GM19467 (cell line): ENCODE measurements around the gene WDR3.
"Not testable (repeated sequence)": the region's sequence is repeated elsewhere in the genome, so short reads cannot be mapped to it uniquely, and the experiment has no call there.

Experiments
- ATAC-seq: cut with Tn5 transposase; IDR thresholded peaks from one replicate; pipeline ENCODE4 v1.9.1; 2021; ENCODE audit warnings: mild to moderate bottlenecking, moderate library complexity; ENCODE audit not compliant: unreplicated experiment

Gene WDR3

GRCh38 chr1:117929343-117930172, at the start of gene WDR3, which contains the start of gene GDAP2:
Gene WDR3, plus strand, starts transcription at chr1:117929739. Its CDS starts 3,581 bp downstream, at chr1:117933320.
Gene GDAP2, minus strand, starts transcription at chr1:117929621. Its CDS starts 9,264 bp downstream, at chr1:117920357.
- peak; percentile 95 for ATAC-seq

GRCh38 chr1:117883616-117884015, 45.9 kb upstream of the WDR3 start:
- ATAC-seq = no peak

GRCh38 chr1:117886101-117886795, 43.3 kb upstream of the WDR3 start:
- ATAC-seq = no peak

- no peak for ATAC-seq
Observed at GRCh38 chr1:117890452-117890851, 39.1 kb upstream of the WDR3 start.

GRCh38 chr1:117892512-117892911, 37.0 kb upstream of the WDR3 start:
- no peak for ATAC-seq

- ATAC-seq = no peak
Observed at GRCh38 chr1:117894078-117894477, 35.5 kb upstream of the WDR3 start.

GRCh38 chr1:117895482-117896114, 33.9 kb upstream of the WDR3 start:
- ATAC-seq = peak; percentile 70

GRCh38 chr1:117897551-117897950, 32.0 kb upstream of the WDR3 start:
- ATAC-seq = no peak

- no peak for ATAC-seq
Observed at GRCh38 chr1:117899801-117900200, 29.7 kb upstream of the WDR3 start.

- no peak for ATAC-seq
Observed at GRCh38 chr1:117902944-117903343, 26.6 kb upstream of the WDR3 start.

- ATAC-seq = no peak
Observed at GRCh38 chr1:117904485-117904884, 25.1 kb upstream of the WDR3 start.

GRCh38 chr1:117905019-117905418, 24.5 kb upstream of the WDR3 start:
- no peak for ATAC-seq

- no peak for ATAC-seq
Observed at GRCh38 chr1:117911051-117911450, 18.5 kb upstream of the WDR3 start.

- no peak for ATAC-seq
Observed at GRCh38 chr1:117919376-117919775, 10.2 kb upstream of the WDR3 start.

GRCh38 chr1:117921991-117922390, 7.5 kb upstream of the WDR3 start:
- no peak for ATAC-seq

GRCh38 chr1:117922717-117923116, 6.8 kb upstream of the WDR3 start:
- ATAC-seq = not testable (repeated sequence)

GRCh38 chr1:117925981-117926380, 3.6 kb upstream of the WDR3 start:
- ATAC-seq = no peak

- peak; percentile 34 for ATAC-seq
Observed at GRCh38 chr1:117928881-117929342, 627 bp upstream of the WDR3 start.

GRCh38 chr1:117930173-117930447, 571 bp downstream of the WDR3 start:
- ATAC-seq = no peak

- ATAC-seq = no peak
Observed at GRCh38 chr1:117930484-117930883, 945 bp downstream of the WDR3 start.

- ATAC-seq = no peak
Observed at GRCh38 chr1:117932576-117932975, 3.0 kb downstream of the WDR3 start.

GRCh38 chr1:117933769-117934168, 4.2 kb downstream of the WDR3 start:
- no peak for ATAC-seq
